Vagina (tissue), 2 donors: ENCODE data around the gene SPRR2E.

Experiments
- CTCF ChIP-seq, 3 experiments: fragments of 450-650 bp in 2 of 3; fragments of 200-600 bp in 1 of 3; sonication (generic) in 1 of 3; IDR thresholded peaks; one replicate each; pipeline ENCODE4 v1.5.1; 2017 to 2019; ENCODE audit warnings: antibody characterized with exemption in 3 of 3, mild to moderate bottlenecking in 2 of 3, moderate library complexity in 2 of 3
- POLR2A ChIP-seq, 2 donors: fragments of 450-650 bp; IDR thresholded peaks; one replicate each; pipeline ENCODE4 v1.6.1; 2017; ENCODE audit warnings: antibody characterized with exemption in 2 of 2, mild to moderate bottlenecking in 2 of 2, moderate library complexity in 2 of 2

- no peak for TF ChIP-seq CTCF (IDR thresholded peaks at IDR 0.05)
- TF ChIP-seq POLR2A (IDR thresholded peaks at IDR 0.05): no peak
Measured at GRCh38 chr1:153099461-153100045, 5.2 kb upstream of the SPRR2E start.
